Fibroblast of pulmonary artery (primary cell): ENCODE measurements around the gene SGCD.

Source experiments
- DNase-seq: peaks from one replicate; pipeline ENCODE4 v3.0.0-alpha.2; 2010; ENCODE audit warnings: low read depth
- H3K4me3 ChIP-seq: replicated peaks from 2 replicates; pipeline ENCODE4 v1.5.1; 2011; ENCODE audit warnings: low read depth, mild to moderate bottlenecking, control low read depth, low read length, moderate library complexity
- CTCF ChIP-seq: IDR thresholded peaks from 2 replicates; pipeline ENCODE4 v1.5.1; 2011; ENCODE audit warnings: mild to moderate bottlenecking, control low read depth, low read length, inconsistent platforms; ENCODE audit errors: missing control alignments

The SGCD gene

GRCh38 chr5:156706631-156707030 is 379.7 kb downstream of the SGCD start:
- TF ChIP-seq CTCF = no peak

GRCh38 chr5:156707750-156708149 is 380.8 kb downstream of the SGCD start:
- H3K4me3 ChIP-seq = no peak overlapping the region
- no peak for DNase-seq
- no peak for TF ChIP-seq CTCF

More at GRCh38 chr5:156706631-156707030, 379.7 kb downstream of the SGCD start:
- no peak for DNase-seq
- no peak overlapping the region for H3K4me3 ChIP-seq

- no peak for TF ChIP-seq CTCF
- H3K4me3 ChIP-seq = no peak overlapping the region
- DNase-seq = no peak
Observed at GRCh38 chr5:156715287-156715686, 388.3 kb downstream of the SGCD start.

- no peak overlapping the region for H3K4me3 ChIP-seq
- no peak for DNase-seq
- no peak for TF ChIP-seq CTCF
Observed at GRCh38 chr5:156716591-156717380, 389.8 kb downstream of the SGCD start.

- TF ChIP-seq CTCF = no peak
- H3K4me3 ChIP-seq = no peak overlapping the region
- DNase-seq = no peak
Observed at GRCh38 chr5:156718985-156719384, 392.0 kb downstream of the SGCD start.

GRCh38 chr5:156722358-156722757 is 395.4 kb downstream of the SGCD start:
- H3K4me3 ChIP-seq = no peak overlapping the region
- TF ChIP-seq CTCF = no peak
- DNase-seq = no peak

- no peak for DNase-seq
- H3K4me3 ChIP-seq = no peak overlapping the region
- TF ChIP-seq CTCF = no peak
Observed at GRCh38 chr5:156735477-156735876, 408.5 kb downstream of the SGCD start.
